KBM-7 (cell line): Measurements from ENCODE around the gene RNF144B.
A peak's percentile ranks its signal among the peaks of the same experiment; 100 is the strongest.
"Not testable (repeated sequence)": the region's sequence is repeated elsewhere in the genome, so short reads cannot be mapped to it uniquely, and the experiment has no call there.

Source experiments
- DNase-seq: peaks from one replicate; pipeline ENCODE4 v3.0.0-alpha.2; 2015
- in situ Hi-C: fragments of 300-500 bp; cut with MboI; formaldehyde crosslinking; loops from 2 replicates; pipeline ENCODE4 v1.14.3; 2020; ENCODE audit warnings: low sequenced_read_pairs, low pct_unique_long_range_greater_than_20kb, mixed read lengths

RNF144B gene

DNA sequence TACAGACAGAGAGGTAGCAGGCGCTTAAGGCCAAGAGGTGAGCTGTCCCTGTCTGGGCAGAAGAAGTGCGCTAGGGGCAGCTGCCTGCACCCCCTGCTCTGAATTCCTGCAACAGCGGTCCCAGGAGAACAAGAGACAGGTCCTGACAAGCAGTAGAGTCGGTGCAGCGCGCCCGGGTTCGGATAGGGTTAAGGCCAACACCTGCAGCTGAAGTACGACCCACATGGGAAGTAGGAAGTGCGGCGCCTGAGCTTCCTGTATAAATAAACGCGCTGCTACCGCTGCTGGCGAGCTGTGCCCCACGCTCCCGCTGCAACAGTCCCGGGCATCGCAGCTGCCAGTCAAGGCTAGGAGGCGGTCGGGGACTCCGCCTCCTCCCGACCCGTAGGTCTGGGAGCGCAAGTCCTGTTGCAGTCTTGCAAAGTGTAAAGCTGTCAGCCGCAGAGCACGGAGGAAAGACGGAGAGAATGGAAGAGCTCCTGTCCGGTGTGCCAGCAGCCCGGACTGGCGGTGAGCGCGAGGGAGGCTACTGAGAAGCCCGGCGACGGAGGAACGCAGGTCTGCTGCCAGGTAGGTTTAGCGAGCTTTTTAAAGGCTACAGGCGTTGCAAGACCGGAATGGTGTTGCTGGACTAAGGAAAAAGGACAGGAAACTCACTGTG, at the start of gene RNF144B:
RNF144B (plus strand) TSS at position 290 of the 661 bp plus-strand sequence. CDS start 12,185 bp downstream, outside the sequence.
- in situ Hi-C loops, result no loop called here
- peak; percentile 72 for DNase-seq

DNA sequence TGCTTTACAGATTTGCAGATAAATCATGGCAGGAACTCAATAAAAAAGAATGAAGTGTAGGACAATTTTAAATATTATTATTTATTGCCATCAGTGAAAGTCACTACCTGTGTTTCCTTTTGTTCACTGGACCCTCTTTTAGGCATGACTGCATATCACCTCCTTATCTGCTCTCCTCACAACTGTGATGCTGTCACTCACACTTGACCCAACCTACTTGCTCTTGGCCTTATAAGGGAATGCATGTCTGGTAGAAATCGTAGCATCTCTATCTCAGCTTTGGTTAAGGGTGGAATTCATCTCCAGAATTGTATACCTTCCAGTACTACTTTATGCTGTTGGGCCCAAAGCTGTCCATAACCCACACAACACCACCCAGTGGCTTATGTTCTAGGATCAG, 47.6 kb upstream of the RNF144B start:
- DNase-seq, result no peak
- in situ Hi-C loops, result loop anchor here (25.0 kb wide), 1 partner anchor 173 kb away; no protein-coding TSS in a partner anchor

DNA sequence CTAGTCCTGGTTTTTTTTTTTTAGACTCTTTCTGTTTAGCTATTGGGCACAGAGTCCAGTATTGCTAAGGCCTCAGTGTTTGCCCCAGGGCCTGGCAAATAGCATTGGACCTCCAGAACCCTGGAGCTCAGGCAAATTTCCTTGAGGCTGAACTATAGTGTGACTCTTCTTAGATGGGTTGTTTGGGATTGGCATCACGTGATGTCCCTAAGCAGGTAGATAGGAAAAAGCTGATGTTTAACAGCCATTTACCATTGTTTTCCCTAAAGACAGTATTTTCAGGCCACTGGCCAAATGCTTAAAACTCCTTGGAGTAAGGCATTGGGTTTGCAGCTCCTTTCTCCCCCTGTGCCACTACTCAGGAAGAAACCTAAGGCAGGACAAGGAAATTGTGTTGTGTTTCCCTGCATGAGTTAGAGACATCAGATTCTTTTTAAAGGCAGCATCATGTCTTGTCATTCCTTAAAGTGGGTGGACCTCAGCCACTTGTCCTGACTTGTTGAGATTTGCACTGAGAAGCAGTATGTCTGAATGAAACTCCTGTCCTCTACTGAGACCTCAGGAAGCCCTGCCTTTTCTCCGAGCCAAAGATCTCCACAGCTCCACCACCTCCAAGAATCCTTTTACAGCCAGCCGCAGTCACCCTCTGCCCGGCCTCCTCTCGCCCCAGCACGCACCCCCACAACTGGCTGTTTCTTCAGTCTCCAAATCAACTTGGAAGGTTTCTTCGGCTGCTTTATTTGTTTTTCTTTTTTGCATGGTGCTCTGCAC, 46.2 kb upstream of the RNF144B start:
- in situ Hi-C loops, result loop anchor here (25.0 kb wide), 1 partner anchor 171 kb away; no protein-coding TSS in a partner anchor
- no peak for DNase-seq

DNA sequence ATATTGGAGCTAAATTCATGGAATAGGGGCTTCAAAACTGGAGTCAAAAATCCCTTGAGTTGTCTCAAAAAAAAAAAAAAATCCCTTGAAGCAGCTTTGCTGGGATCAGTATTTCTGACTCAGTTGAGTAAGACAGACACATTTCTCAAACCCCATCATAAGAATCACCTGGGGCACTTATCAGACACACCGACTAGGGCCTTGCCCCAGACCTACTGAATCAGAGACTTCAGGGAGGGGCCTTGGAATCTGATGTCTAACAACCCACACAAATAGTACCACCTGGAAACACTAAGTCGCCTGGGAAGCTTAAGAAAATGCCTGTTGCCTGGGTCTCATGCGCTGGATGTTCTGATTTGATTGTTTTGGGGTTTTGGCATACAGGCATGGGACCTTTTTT, 44.9 kb upstream of the RNF144B start:
- no peak for DNase-seq
- in situ Hi-C loops, result loop anchor here (25.0 kb wide), 1 partner anchor 170 kb away; no protein-coding TSS in a partner anchor

DNA sequence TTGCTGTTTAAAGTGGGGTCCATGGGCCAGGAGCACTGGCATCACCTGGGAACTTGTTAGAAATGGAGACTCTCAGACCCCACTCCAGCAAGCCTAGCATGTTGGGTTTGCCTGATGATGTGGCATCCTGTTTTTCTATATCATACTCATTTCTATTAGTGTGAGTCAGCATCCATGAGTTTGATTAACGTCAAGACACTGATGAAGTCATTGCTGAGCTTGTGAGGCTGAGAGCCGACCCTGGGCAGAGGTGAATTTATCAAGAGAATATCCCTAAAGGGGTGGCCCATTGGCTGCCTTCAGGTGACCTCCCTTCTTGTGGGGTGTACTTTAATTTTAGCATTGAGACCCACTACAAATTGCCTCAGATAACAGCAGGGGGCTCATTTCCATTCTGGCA, 43.4 kb upstream of the RNF144B start:
- DNase-seq, result no peak
- in situ Hi-C loops, result loop anchor here (25.0 kb wide), 1 partner anchor 169 kb away; no protein-coding TSS in a partner anchor

DNA sequence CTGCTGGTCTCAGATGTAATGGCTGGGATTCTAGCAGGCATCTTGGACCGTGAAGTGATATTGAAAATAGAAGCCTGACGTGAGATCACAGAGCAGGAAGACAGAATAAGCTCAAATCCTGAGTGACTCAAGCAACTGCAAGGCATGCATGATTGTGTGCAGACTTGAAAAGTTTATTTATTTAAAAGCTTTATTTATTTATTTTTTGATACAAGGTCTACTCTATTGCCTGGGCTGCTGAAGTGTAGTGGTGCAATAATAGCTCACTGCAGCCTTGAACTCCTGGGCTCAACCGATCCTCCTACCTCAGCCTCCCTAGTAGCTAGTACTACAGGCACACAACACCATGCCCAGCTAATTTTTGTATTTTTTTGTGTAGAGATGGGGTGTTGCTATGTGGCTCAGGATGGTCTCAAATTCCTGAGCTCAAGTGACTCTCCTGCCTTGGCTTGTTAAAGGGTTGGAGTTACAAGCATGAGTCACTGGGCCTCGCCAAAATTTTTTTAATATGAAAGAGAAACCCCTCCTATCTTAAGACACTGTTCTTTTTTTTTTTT, 40.1 kb upstream of the RNF144B start:
- in situ Hi-C loops, result loop anchor here (25.0 kb wide), 1 partner anchor 165 kb away; no protein-coding TSS in a partner anchor
- DNase-seq, result no peak

DNA sequence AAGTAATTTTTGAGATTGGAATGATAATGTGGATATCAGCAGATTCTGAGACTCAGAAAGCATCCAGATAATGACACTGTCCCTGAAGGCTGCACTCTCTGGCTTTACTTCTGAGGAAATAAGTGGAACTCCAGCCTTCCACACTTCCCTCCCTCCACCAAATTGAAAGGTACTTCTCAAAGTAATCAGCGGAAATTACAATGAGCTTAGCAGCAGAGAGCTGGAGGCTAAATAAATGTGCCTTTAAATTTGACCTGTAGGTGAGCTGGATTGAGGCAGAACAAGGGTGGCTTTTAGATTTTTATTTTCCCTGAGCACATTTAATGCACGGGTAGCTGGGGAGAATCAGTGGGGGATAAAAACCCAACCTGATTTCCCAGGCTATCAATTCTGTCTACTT, 39.3 kb upstream of the RNF144B start:
- DNase-seq, result no peak
- in situ Hi-C loops, result loop anchor here (25.0 kb wide), 1 partner anchor 164 kb away; no protein-coding TSS in a partner anchor

DNA sequence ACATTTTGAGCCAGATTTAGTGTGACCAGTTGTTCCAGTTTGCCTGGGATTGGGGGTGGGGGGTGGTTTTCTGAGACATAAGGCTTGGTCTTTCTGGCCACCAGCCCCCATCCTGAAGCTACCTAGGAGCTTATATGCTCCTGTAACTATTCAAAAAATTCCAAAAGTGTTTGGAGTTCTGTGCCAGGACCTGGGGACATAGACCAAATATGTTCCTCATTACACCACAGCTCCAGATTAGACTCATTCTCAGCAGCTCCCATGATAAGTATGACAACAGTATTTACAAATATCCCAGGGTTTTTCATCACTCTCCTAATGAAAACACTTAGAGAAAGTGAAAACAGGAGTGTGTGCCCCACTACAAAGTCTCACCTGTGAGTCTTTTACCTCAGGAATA, 37.8 kb upstream of the RNF144B start:
- DNase-seq, result no peak
- in situ Hi-C loops, result loop anchor here (25.0 kb wide), 1 partner anchor 163 kb away; no protein-coding TSS in a partner anchor

DNA sequence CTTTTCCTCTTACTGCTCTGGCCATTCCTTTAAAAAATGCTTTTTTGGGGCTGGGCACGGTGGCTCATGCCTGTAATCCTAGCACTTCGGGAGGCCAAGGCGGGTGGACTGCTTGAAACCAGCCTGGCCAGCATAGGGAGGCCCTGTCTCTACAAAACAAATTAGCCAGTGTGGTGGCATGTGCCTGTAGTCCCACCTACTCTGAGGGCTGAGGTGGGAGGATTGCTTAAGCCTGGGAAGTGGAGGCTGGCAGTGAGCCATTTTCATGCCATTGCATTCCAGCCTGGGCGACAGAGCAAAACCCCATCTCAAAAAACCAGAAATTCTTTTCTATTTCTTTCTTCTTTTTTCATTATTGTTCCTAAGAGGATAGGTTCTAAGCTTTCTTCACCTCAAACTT, 36.9 kb upstream of the RNF144B start:
- in situ Hi-C loops, result no loop called here
- no peak for DNase-seq

DNA sequence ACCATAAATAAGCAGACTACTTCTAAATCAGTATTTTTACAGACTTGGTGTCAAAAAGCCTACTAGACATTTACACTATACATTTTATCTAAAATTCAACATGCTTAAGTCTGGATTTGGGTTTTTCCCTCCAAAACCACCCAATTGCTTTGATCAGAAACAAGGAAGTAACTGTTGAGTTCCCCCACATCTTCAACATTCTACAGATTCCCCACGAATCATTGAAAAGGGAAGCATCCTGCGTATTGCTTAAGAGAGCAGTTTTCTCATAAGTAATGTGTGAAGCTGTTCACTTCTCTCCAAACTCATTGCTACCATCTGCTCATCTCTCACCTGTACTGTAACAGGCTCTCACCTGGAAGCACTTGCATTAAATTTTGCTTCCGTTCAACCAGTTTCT, 36.4 kb upstream of the RNF144B start:
- in situ Hi-C loops, result no loop called here
- DNase-seq, result peak; percentile 19

DNA sequence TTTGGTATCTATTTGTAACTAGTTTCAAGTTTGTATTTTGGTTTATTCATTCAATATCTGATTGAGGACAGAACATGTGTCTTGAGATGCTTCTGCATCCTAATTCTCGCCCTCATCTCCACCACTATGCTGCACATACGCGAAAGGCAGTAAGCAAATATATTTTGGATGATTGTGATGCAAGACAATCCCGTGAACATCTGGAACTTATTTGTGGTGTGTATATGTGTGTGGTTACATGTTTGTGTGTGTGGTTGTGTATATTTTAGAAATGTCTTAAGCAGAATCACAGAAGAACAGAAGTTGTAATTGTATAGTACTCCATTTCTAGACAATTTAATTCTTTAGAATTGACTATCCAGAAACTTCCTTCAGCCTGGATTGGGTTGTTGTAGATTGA, 35.1 kb upstream of the RNF144B start:
- in situ Hi-C loops, result no loop called here
- DNase-seq, result no peak

DNA sequence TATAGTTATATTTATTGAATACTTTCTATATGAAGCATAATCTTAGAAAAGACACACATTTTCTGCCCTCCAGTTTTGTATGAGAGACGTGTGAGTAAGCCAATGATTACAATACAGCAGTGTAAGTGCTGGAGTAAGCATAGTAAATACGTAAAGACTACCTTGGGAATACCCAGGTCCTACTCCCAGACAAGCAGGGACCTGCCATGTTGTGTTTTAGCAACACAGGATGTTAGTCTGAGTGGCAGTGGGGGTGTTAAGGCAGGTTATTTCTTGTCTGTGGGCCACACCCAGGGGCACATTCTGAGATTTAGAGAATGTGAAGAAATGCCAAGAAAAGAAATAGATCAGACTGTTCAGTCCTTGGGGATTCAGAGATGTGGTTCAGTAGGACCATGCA, 34.3 kb upstream of the RNF144B start:
- DNase-seq, result no peak
- in situ Hi-C loops, result no loop called here

DNA sequence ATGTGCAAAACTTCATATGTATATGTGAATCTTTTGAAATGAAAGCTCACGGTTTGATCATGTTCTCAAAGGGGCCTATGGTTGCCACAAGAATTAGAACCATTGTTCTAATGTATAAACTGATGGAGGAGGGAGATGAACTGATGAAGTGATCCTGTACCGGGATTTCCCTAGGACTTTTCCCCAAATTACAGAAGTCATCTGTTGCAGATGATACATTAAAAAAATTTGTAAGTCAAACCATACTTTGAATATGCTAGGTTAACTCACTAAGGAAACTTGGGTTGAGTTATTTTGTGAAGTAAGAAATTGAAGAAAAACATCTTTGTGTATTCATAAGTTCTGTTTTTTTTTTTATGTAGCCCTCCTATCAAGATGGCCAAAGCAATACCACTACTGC, 33.9 kb upstream of the RNF144B start:
- in situ Hi-C loops, result no loop called here
- DNase-seq, result no peak

DNA sequence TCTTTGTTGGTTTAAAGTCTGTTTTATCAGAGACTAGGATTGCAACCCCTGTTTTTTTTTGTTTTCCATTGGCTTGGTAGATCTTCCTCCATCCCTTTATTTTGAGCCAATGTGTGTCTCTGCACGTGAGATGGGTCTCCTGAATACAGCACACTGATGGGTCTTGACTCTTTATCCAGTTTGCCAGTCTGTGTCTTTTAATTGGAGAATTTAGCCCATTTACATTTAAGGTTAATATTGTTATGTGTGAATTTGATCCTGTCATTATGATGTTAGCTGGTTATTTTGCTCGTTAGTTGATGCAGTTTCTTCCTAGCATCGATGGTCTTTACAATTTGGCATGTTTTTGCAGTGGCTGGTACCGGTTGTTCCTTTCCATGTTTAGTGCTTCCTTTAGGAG, 29.6 kb upstream of the RNF144B start:
- in situ Hi-C loops, result not testable (repeated sequence)

DNA sequence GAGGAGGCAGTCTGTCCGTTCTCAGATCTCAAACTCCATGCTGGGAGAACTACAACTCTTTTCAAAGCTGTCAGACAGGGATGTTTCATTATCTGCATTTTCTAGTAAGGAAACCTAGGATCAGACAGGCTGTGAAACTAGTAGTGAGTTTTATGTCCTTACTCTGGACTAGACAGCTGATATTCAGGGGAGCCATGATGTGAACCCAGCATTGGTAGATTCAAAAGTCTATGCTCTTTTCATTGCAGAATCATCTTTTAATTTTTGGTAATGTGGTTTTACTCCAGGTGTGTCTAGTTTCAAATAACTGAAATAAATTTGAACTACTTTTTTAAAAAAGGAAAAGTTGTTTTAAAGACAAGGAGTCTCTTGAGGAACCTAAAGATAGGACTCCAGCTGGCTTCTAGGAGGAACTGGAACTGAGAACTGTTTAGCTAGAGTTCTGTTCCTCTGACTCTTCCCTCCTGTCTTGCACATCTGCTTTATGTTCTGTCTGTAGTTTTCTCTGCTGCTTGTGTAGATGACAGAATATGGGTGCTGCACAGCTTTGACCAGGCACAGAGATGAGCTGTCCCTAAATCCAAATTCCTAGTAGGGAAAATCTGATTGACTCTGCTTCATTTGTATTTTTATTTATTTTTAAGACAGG, 27.8 kb upstream of the RNF144B start:
- in situ Hi-C loops, result no loop called here
- DNase-seq, result no peak

More for the DNA sequence above, 29.6 kb upstream of the RNF144B start:
- DNase-seq, result not testable (repeated sequence)

DNA sequence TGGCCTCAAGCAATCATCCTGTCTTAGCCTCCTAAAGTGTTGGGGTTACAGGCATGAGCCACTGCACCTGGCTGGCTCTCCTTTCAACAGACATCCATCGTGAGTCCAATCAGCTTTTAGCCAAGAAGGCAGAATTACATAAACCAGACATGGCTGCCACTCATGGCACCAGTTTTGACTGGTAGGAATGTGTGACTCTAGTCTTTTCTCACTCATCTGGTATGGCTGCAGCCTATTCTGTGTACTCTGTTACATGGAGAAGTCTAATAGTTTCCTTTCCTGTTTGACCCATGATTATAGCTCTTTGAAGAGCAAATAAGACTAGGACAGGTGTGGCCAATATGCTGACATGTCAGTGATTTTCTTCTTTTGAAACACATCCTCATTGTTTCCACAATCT, 27.0 kb upstream of the RNF144B start:
- DNase-seq, result no peak
- in situ Hi-C loops, result no loop called here

DNA sequence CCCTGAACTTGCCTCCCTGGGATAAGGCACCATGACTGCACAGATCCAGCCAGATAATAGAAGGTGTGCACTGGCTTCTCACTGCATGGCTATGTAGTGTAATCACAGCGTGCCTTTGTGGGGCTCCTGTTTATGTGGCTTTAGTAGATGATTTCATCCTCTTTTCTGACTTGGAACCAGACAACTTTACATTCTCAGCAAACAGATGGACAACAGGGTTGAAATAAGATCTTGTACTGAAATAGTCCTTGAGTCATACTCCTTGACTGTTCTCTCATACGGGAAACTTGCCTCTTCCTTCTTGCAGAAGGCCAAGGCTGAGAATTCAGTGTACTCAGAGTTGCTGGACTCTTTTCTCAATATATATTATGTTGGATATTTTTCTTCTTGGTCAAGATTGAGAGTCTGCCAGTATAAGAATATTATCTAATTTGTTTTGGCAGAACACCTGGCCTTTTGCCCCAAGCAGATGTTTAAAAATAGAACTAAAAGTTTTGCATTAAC, 25.0 kb upstream of the RNF144B start:
- in situ Hi-C loops, result no loop called here
- DNase-seq, result no peak

DNA sequence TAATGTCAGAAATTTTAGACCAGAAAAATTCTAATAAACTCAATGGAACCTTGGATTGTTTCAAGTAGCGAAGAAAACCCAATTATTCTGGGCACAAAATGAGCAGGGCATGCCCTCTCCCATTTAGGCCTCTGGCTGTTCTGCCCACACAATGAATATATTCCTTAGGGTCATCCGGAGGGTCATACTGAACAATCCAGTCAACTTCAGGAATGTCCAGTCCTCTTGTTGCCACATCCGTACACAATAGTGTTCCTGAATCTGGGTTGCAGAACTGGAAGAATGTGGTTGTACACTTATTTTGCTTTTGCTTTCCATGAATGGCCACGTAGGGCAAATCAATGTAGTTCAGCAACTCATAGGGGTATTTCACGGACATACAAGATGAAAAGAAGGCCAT, 23.4 kb upstream of the RNF144B start:
- in situ Hi-C loops, result no loop called here
- DNase-seq, result no peak

DNA sequence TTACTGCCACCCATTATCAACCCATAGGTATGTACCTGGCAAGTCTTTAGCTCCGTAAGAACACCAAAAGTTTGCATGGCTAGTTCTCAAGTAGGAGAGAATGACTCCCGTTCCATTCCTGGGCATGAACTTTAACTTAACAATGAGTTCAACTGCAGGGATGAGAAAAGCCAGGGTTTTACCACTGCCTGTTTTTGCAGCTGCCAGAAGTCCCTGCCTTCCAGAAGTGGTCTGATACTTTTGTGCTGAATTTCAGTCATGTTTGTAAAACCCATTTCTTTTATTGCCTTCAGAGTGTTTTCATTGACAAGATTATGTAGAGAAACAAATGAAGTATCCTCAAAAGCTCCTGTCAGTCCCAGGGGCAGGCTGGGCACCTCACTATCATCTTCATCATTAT, 22.6 kb upstream of the RNF144B start:
- in situ Hi-C loops, DNase-seq: not testable (repeated sequence)
